Right atrium auricular region (tissue), 2 donors: ENCODE data around the gene CALHM1. TPM values are rescaled to one million over a fixed set of nuclear protein-coding genes. Genes with fewer than 3 reads are reported as not detected.
"Not testable (repeated sequence)": the region's sequence is repeated elsewhere in the genome, so short reads cannot be mapped to it uniquely, and the experiment has no call there.

ENCODE experiments used
- DNase-seq: peaks from one replicate; pipeline ENCODE4 v3.0.0-alpha.2; 2019; ENCODE audit warnings: low spot score
- H3K27ac ChIP-seq, 2 donors: fragments of 200-600 bp; sonication (generic); 1 replicate in 1 of 2; 2 replicates in 1 of 2; pipeline ENCODE4 v1.5.1; 2016 to 2019
- H3K27me3 ChIP-seq, 2 donors: fragments of 200-600 bp; sonication (generic); one replicate each; pipeline versions ENCODE4 v1.5.1 to v1.6.0; 2017 to 2019
- H3K36me3 ChIP-seq: fragments of 200-600 bp; sonication (generic); one replicate; pipeline ENCODE4 v1.5.1; 2016
- H3K4me1 ChIP-seq, 2 donors: fragments of 200-600 bp; sonication (generic); one replicate each; pipeline versions ENCODE4 v1.5.1 to v1.6.0; 2017 to 2019
- H3K4me3 ChIP-seq, 2 donors: fragments of 200-600 bp; sonication (generic); 1 replicate in 1 of 2; 2 replicates in 1 of 2; pipeline ENCODE4 v1.5.1; 2017 to 2019; ENCODE audit warnings: mild to moderate bottlenecking in 1 of 2, moderate library complexity in 1 of 2
- H3K9me3 ChIP-seq, 2 donors: fragments of 200-600 bp; sonication (generic); one replicate each; pipeline ENCODE4 v1.5.1; 2019
- CTCF ChIP-seq, 2 donors: fragments of 200-600 bp; sonication (generic); IDR thresholded peaks; one replicate each; pipeline ENCODE4 v1.5.1; 2019; ENCODE audit warnings: antibody characterized with exemption in 2 of 2
- total RNA-seq, 2 donors: library from RNA; depleted of rRNA; stranded (reverse); fragments of >200 nt; gene quantifications; one replicate each; pipeline ENCODE4 v1.1.0, GENCODE V29; 2016

CALHM1 gene
- total RNA-seq, 2 donors from 2014 or later, result not detected

- H3K4me1 ChIP-seq, H3K4me3 ChIP-seq, H3K27ac ChIP-seq, H3K27me3 ChIP-seq, H3K9me3 ChIP-seq, DNase-seq: not testable (repeated sequence)
- TF ChIP-seq CTCF (IDR thresholded peaks at IDR 0.05), result peak in 1 of 2 donors; percentile 9
- peaks cover 96% of the 10 kb centered on the region for H3K36me3 ChIP-seq
Measured at GRCh38 chr10:103417148-103417469, 41.6 kb downstream of the CALHM1 start.

- H3K4me1 ChIP-seq, result no peaks in the 10 kb centered on the region
- H3K4me3 ChIP-seq, result no peak overlapping the region
- DNase-seq, result peak; percentile 71
- peaks cover 98% of the 10 kb centered on the region for H3K36me3 ChIP-seq
- peak; percentile 37 to 82 for TF ChIP-seq CTCF (IDR thresholded peaks at IDR 0.05)
- H3K27me3 ChIP-seq, result no peaks in the 10 kb centered on the region
- H3K9me3 ChIP-seq, result no peaks in the 10 kb centered on the region
- H3K27ac ChIP-seq, result no peak overlapping the region
Measured at GRCh38 chr10:103416436-103417147, 42.1 kb downstream of the CALHM1 start.

- DNase-seq, result no peak
- Histone ChIP-seq H3K27me3 (no peaks in the 10 kb centered on the region), H3K4me3 (no peak overlapping the region), H3K36me3 (peaks cover 97% of the 10 kb centered on the region), H3K27ac (no peak overlapping the region), H3K4me1 (no peaks in the 10 kb centered on the region), H3K9me3 (no peaks in the 10 kb centered on the region)
- TF ChIP-seq CTCF (IDR thresholded peaks at IDR 0.05), result no peak
Measured at GRCh38 chr10:103415581-103415980, 43.1 kb downstream of the CALHM1 start.

GRCh38 chr10:103413564-103413963 is 45.1 kb downstream of the CALHM1 start:
- DNase-seq, result no peak
- Histone ChIP-seq H3K4me3 (no peak overlapping the region), H3K36me3 (peaks cover 97% of the 10 kb centered on the region), H3K27me3 (no peaks in the 10 kb centered on the region), H3K9me3 (no peaks in the 10 kb centered on the region), H3K4me1 (no peaks in the 10 kb centered on the region), H3K27ac (no peak overlapping the region)
- no peak for TF ChIP-seq CTCF (IDR thresholded peaks at IDR 0.05)

Other genes starting within 250 kb of the CALHM1 start
- gene RPEL1, start 213.0 kb downstream of the CALHM1 start, total RNA-seq, result not detected
- not detected for gene INA, start 181.8 kb downstream of the CALHM1 start, total RNA-seq
- 10 to 100 TPM in 1 of 2 donors, 1 to 10 TPM in 1; 4.5 to 10.4 TPM for gene PCGF6, start 107.8 kb downstream of the CALHM1 start, total RNA-seq
- gene TAF5, start 90.9 kb downstream of the CALHM1 start, total RNA-seq, result 1 to 10 TPM; 2.0 to 2.2 TPM
- gene ATP5MK, start 62.4 kb downstream of the CALHM1 start, total RNA-seq, result 1,000 to 10,000 TPM in 1 of 2 donors, 100 to 1,000 TPM in 1; 554 to 1,203 TPM
- gene PDCD11, start 62.3 kb downstream of the CALHM1 start, total RNA-seq, result 10 to 100 TPM in 1 of 2 donors, 1 to 10 TPM in 1; 7.2 to 11.2 TPM
- gene CALHM2, start 6.5 kb downstream of the CALHM1 start, total RNA-seq, result 10 to 100 TPM; 23.8 to 57.7 TPM
- gene CALHM3, start 20.3 kb upstream of the CALHM1 start, total RNA-seq, result not detected
- under 1 TPM in 1 of 2 donors, not detected in 1; 0.12 TPM for gene NEURL1, start 34.8 kb upstream of the CALHM1 start, total RNA-seq